ENCODE measurements around the gene LBH. TPM values are rescaled to one million over a fixed set of nuclear protein-coding genes. Genes with fewer than 3 reads are reported as not detected.

Gene LBH
- 1 to 10 TPM; 3.1 to 4.5 TPM for polyA plus RNA-seq

GRCh38 chr2:30231212-30231995, at the start of gene LBH:
TSS of gene LBH (plus strand) at chr2:30231534. CDS start at chr2:30231739, 205 bp downstream.
- peak within 1 kb of the TSS; percentile 80 to 86 for H3K27ac ChIP-seq (ENCODE audit: low read depth in 2 of 2, low read length in 1 of 2)
- no peaks in the 10 kb centered on the region for H3K9me3 ChIP-seq (ENCODE audit: control insufficient read depth in 2 of 2, insufficient read depth in 1 of 2, low read depth in 1 of 2, low read length in 1 of 2)
- H3K36me3 ChIP-seq (ENCODE audit: control insufficient read depth in 2 of 2, insufficient read depth in 2 of 2, low read length in 1 of 2), result no peaks in the 10 kb centered on the region
- peaks cover 3 to 6% of the 10 kb centered on the region in 2 donors for H3K4me1 ChIP-seq (ENCODE audit: control insufficient read depth in 2 of 2, insufficient read depth in 2 of 2, low read length in 1 of 2)
- 0 to 1% methylated on average over 91 to 92 of the region's 92 CpGs for WGBS, 2 donors
- H3K27me3 ChIP-seq (ENCODE audit: control insufficient read depth in 1 of 2, insufficient read depth in 2 of 2, low read length in 2 of 2), result no peaks in the 10 kb centered on the region
- H3K4me3 ChIP-seq (ENCODE audit: low read depth in 1 of 2, low read length in 2 of 2), result peak within 1 kb of the TSS; percentile 49 to 64

- peaks cover 0 to 2% of the 10 kb centered on the region in 2 donors for H3K27me3 ChIP-seq (ENCODE audit: control insufficient read depth in 1 of 2, insufficient read depth in 2 of 2, low read length in 2 of 2)
- peaks cover 0 to 1% of the 10 kb centered on the region in 2 donors for H3K4me1 ChIP-seq (ENCODE audit: control insufficient read depth in 2 of 2, insufficient read depth in 2 of 2, low read length in 1 of 2)
- no peaks in the 10 kb centered on the region for H3K9me3 ChIP-seq (ENCODE audit: control insufficient read depth in 2 of 2, insufficient read depth in 1 of 2, low read depth in 1 of 2, low read length in 1 of 2)
- H3K4me3 ChIP-seq (ENCODE audit: low read depth in 1 of 2, low read length in 2 of 2), result no peak overlapping the region
- no peak overlapping the region for H3K27ac ChIP-seq (ENCODE audit: low read depth in 2 of 2, low read length in 1 of 2)
- 94 to 95% methylated on average over 5 of the region's 5 CpGs for WGBS, 2 donors
- H3K36me3 ChIP-seq (ENCODE audit: control insufficient read depth in 2 of 2, insufficient read depth in 2 of 2, low read length in 1 of 2), result no peaks in the 10 kb centered on the region
Measured at GRCh38 chr2:30184035-30184434, 47.3 kb upstream of the LBH start.

GRCh38 chr2:30185178-30185577, 46.2 kb upstream of the LBH start:
- WGBS, 2 donors, result 50 to 61% methylated on average over 4 of the region's 4 CpGs

GRCh38 chr2:30188292-30188691, 43.0 kb upstream of the LBH start:
- 78 to 85% methylated on average over 2 of the region's 2 CpGs for WGBS, 2 donors
- H3K36me3 ChIP-seq (ENCODE audit: control insufficient read depth in 2 of 2, insufficient read depth in 2 of 2, low read length in 1 of 2), result no peaks in the 10 kb centered on the region

More at GRCh38 chr2:30185178-30185577, 46.2 kb upstream of the LBH start:
- peaks cover 0 to 2% of the 10 kb centered on the region in 2 donors for H3K27me3 ChIP-seq (ENCODE audit: control insufficient read depth in 1 of 2, insufficient read depth in 2 of 2, low read length in 2 of 2)
- no peak overlapping the region for H3K27ac ChIP-seq (ENCODE audit: low read depth in 2 of 2, low read length in 1 of 2)
- H3K9me3 ChIP-seq (ENCODE audit: control insufficient read depth in 2 of 2, insufficient read depth in 1 of 2, low read depth in 1 of 2, low read length in 1 of 2), result no peaks in the 10 kb centered on the region
- H3K4me1 ChIP-seq (ENCODE audit: control insufficient read depth in 2 of 2, insufficient read depth in 2 of 2, low read length in 1 of 2), result no peaks in the 10 kb centered on the region
- no peak overlapping the region for H3K4me3 ChIP-seq (ENCODE audit: low read depth in 1 of 2, low read length in 2 of 2)
- H3K36me3 ChIP-seq (ENCODE audit: control insufficient read depth in 2 of 2, insufficient read depth in 2 of 2, low read length in 1 of 2), result no peaks in the 10 kb centered on the region

GRCh38 chr2:30190637-30191036, 40.7 kb upstream of the LBH start:
- H3K4me3 ChIP-seq (ENCODE audit: low read depth in 1 of 2, low read length in 2 of 2), result no peak overlapping the region
- 92% methylated on average over 13 of the region's 13 CpGs for WGBS, 2 donors
- no peaks in the 10 kb centered on the region for H3K4me1 ChIP-seq (ENCODE audit: control insufficient read depth in 2 of 2, insufficient read depth in 2 of 2, low read length in 1 of 2)
- no peaks in the 10 kb centered on the region for H3K9me3 ChIP-seq (ENCODE audit: control insufficient read depth in 2 of 2, insufficient read depth in 1 of 2, low read depth in 1 of 2, low read length in 1 of 2)
- H3K27ac ChIP-seq (ENCODE audit: low read depth in 2 of 2, low read length in 1 of 2), result no peak overlapping the region
- H3K27me3 ChIP-seq (ENCODE audit: control insufficient read depth in 1 of 2, insufficient read depth in 2 of 2, low read length in 2 of 2), result no peaks in the 10 kb centered on the region
- no peaks in the 10 kb centered on the region for H3K36me3 ChIP-seq (ENCODE audit: control insufficient read depth in 2 of 2, insufficient read depth in 2 of 2, low read length in 1 of 2)

More at GRCh38 chr2:30188292-30188691, 43.0 kb upstream of the LBH start:
- H3K4me1 ChIP-seq (ENCODE audit: control insufficient read depth in 2 of 2, insufficient read depth in 2 of 2, low read length in 1 of 2), result no peaks in the 10 kb centered on the region
- H3K27me3 ChIP-seq (ENCODE audit: control insufficient read depth in 1 of 2, insufficient read depth in 2 of 2, low read length in 2 of 2), result peaks cover 0 to 2% of the 10 kb centered on the region in 2 donors
- H3K9me3 ChIP-seq (ENCODE audit: control insufficient read depth in 2 of 2, insufficient read depth in 1 of 2, low read depth in 1 of 2, low read length in 1 of 2), result no peaks in the 10 kb centered on the region
- no peak overlapping the region for H3K27ac ChIP-seq (ENCODE audit: low read depth in 2 of 2, low read length in 1 of 2)
- H3K4me3 ChIP-seq (ENCODE audit: low read depth in 1 of 2, low read length in 2 of 2), result no peak overlapping the region

GRCh38 chr2:30191107-30191506, 40.2 kb upstream of the LBH start:
- no peaks in the 10 kb centered on the region for H3K27me3 ChIP-seq (ENCODE audit: control insufficient read depth in 1 of 2, insufficient read depth in 2 of 2, low read length in 2 of 2)

GRCh38 chr2:30191819-30192271, 39.5 kb upstream of the LBH start:
- WGBS, 2 donors, result 76 to 81% methylated on average over 7 of the region's 7 CpGs

More at GRCh38 chr2:30191107-30191506, 40.2 kb upstream of the LBH start:
- Histone ChIP-seq H3K4me1 (ENCODE audit: control insufficient read depth in 2 of 2, insufficient read depth in 2 of 2, low read length in 1 of 2) (no peaks in the 10 kb centered on the region), H3K27ac (ENCODE audit: low read depth in 2 of 2, low read length in 1 of 2) (no peak overlapping the region), H3K36me3 (ENCODE audit: control insufficient read depth in 2 of 2, insufficient read depth in 2 of 2, low read length in 1 of 2) (no peaks in the 10 kb centered on the region), H3K9me3 (ENCODE audit: control insufficient read depth in 2 of 2, insufficient read depth in 1 of 2, low read depth in 1 of 2, low read length in 1 of 2) (no peaks in the 10 kb centered on the region), H3K4me3 (ENCODE audit: low read depth in 1 of 2, low read length in 2 of 2) (no peak overlapping the region)
- WGBS, 2 donors, result 94 to 95% methylated on average over 10 of the region's 10 CpGs

GRCh38 chr2:30192314-30192713, 39.0 kb upstream of the LBH start:
- Histone ChIP-seq H3K27ac (ENCODE audit: low read depth in 2 of 2, low read length in 1 of 2) (no peak overlapping the region), H3K4me1 (ENCODE audit: control insufficient read depth in 2 of 2, insufficient read depth in 2 of 2, low read length in 1 of 2) (no peaks in the 10 kb centered on the region), H3K4me3 (ENCODE audit: low read depth in 1 of 2, low read length in 2 of 2) (no peak overlapping the region), H3K36me3 (ENCODE audit: control insufficient read depth in 2 of 2, insufficient read depth in 2 of 2, low read length in 1 of 2) (no peaks in the 10 kb centered on the region), H3K9me3 (ENCODE audit: control insufficient read depth in 2 of 2, insufficient read depth in 1 of 2, low read depth in 1 of 2, low read length in 1 of 2) (no peaks in the 10 kb centered on the region), H3K27me3 (ENCODE audit: control insufficient read depth in 1 of 2, insufficient read depth in 2 of 2, low read length in 2 of 2) (no peaks in the 10 kb centered on the region)
- WGBS, 2 donors, result 79 to 87% methylated on average over 4 of the region's 4 CpGs

More at GRCh38 chr2:30191819-30192271, 39.5 kb upstream of the LBH start:
- H3K27me3 ChIP-seq (ENCODE audit: control insufficient read depth in 1 of 2, insufficient read depth in 2 of 2, low read length in 2 of 2), result no peaks in the 10 kb centered on the region
- no peak overlapping the region for H3K4me3 ChIP-seq (ENCODE audit: low read depth in 1 of 2, low read length in 2 of 2)
- H3K9me3 ChIP-seq (ENCODE audit: control insufficient read depth in 2 of 2, insufficient read depth in 1 of 2, low read depth in 1 of 2, low read length in 1 of 2), result no peaks in the 10 kb centered on the region
- H3K4me1 ChIP-seq (ENCODE audit: control insufficient read depth in 2 of 2, insufficient read depth in 2 of 2, low read length in 1 of 2), result no peaks in the 10 kb centered on the region
- no peaks in the 10 kb centered on the region for H3K36me3 ChIP-seq (ENCODE audit: control insufficient read depth in 2 of 2, insufficient read depth in 2 of 2, low read length in 1 of 2)
- H3K27ac ChIP-seq (ENCODE audit: low read depth in 2 of 2, low read length in 1 of 2), result no peak overlapping the region

GRCh38 chr2:30193104-30193681, 38.1 kb upstream of the LBH start:
- no peak overlapping the region for H3K27ac ChIP-seq (ENCODE audit: low read depth in 2 of 2, low read length in 1 of 2)
- no peaks in the 10 kb centered on the region for H3K27me3 ChIP-seq (ENCODE audit: control insufficient read depth in 1 of 2, insufficient read depth in 2 of 2, low read length in 2 of 2)
- no peaks in the 10 kb centered on the region for H3K36me3 ChIP-seq (ENCODE audit: control insufficient read depth in 2 of 2, insufficient read depth in 2 of 2, low read length in 1 of 2)
- 87 to 88% methylated on average over 13 of the region's 13 CpGs for WGBS, 2 donors
- H3K4me3 ChIP-seq (ENCODE audit: low read depth in 1 of 2, low read length in 2 of 2), result no peak overlapping the region
- no peaks in the 10 kb centered on the region for H3K4me1 ChIP-seq (ENCODE audit: control insufficient read depth in 2 of 2, insufficient read depth in 2 of 2, low read length in 1 of 2)
- H3K9me3 ChIP-seq (ENCODE audit: control insufficient read depth in 2 of 2, insufficient read depth in 1 of 2, low read depth in 1 of 2, low read length in 1 of 2), result no peaks in the 10 kb centered on the region
